Common myeloid progenitor, CD34-positive (primary cell): Measurements from ENCODE around the gene AKAP13.

Experiments
- CTCF ChIA-PET: fragments of 350-600 bp; sonication (Branson Sonifier 250); formaldehyde crosslinking; loops from one replicate; lab custom pipeline; 2021; ENCODE audit warnings: antibody characterized with exemption; lab: Charles Lee
- POLR2A ChIA-PET: fragments of 350-600 bp; sonication (Branson Sonifier 250); formaldehyde crosslinking; loops from one replicate; lab custom pipeline; 2021; ENCODE audit warnings: antibody characterized with exemption; lab: Charles Lee
- DNase-seq, 3 donors: peaks; one replicate each; pipeline versions ENCODE4 v3.0.0 to v3.0.0-alpha.2; 2013
- H3K27ac ChIP-seq, 2 experiments: 1 replicate in 1 of 2; 2 replicates in 1 of 2; pipeline ENCODE4 v1.7.0; 2013; ENCODE audit warnings: inconsistent platforms in 2 of 2, low read length in 2 of 2, mild to moderate bottlenecking in 2 of 2, low read depth in 1 of 2, moderate library complexity in 1 of 2; ENCODE audit not compliant: severe bottlenecking in 2 of 2, insufficient read depth in 1 of 2, poor library complexity in 1 of 2
- H3K27me3 ChIP-seq, 5 experiments: replicated peaks in 2 of 5; 1 replicate in 3 of 5; 2 replicates in 2 of 5; pipeline versions ENCODE4 v1.6.1 to v1.7.0; 2013; ENCODE audit warnings: low read length in 4 of 5, mild to moderate bottlenecking in 2 of 5, moderate library complexity in 2 of 5, inconsistent platforms in 1 of 5; ENCODE audit not compliant: insufficient read depth in 5 of 5, control insufficient read depth in 4 of 5
- H3K36me3 ChIP-seq, 4 experiments: 1 replicate in 2 of 4; 2 replicates in 2 of 4; pipeline versions ENCODE4 v1.6.1 to v1.7.0; 2013; ENCODE audit warnings: low read length in 3 of 4, control low read depth in 1 of 4, mild to moderate bottlenecking in 1 of 4; ENCODE audit not compliant: control insufficient read depth in 4 of 4, insufficient read depth in 4 of 4
- H3K4me1 ChIP-seq, 4 experiments: 1 replicate in 3 of 4; 2 replicates in 1 of 4; pipeline versions ENCODE4 v1.6.1 to v1.7.1; 2013; ENCODE audit warnings: low read length in 3 of 4, mild to moderate bottlenecking in 3 of 4, control low read depth in 1 of 4, inconsistent platforms in 1 of 4, moderate library complexity in 1 of 4; ENCODE audit not compliant: control insufficient read depth in 4 of 4, insufficient read depth in 4 of 4; ENCODE audit errors: control extremely low read depth in 1 of 4
- H3K4me3 ChIP-seq, 7 experiments: 1 replicate in 4 of 7; 2 replicates in 3 of 7; pipeline versions ENCODE4 v1.5.1 to v1.7.0; 2013; ENCODE audit warnings: mild to moderate bottlenecking in 7 of 7, low read length in 6 of 7, moderate library complexity in 6 of 7, inconsistent platforms in 2 of 7, low read depth in 2 of 7, control low read depth in 1 of 7; ENCODE audit not compliant: insufficient read depth in 4 of 7, control insufficient read depth in 1 of 7; ENCODE audit errors: extremely low read depth in 1 of 7
- H3K9me3 ChIP-seq, 5 experiments: 1 replicate in 4 of 5; 2 replicates in 1 of 5; pipeline versions ENCODE4 v1.6.1 to v1.7.1; 2013; ENCODE audit warnings: low read length in 4 of 5, mild to moderate bottlenecking in 2 of 5, inconsistent platforms in 1 of 5, low read depth in 1 of 5, moderate library complexity in 1 of 5; ENCODE audit not compliant: control insufficient read depth in 4 of 5, insufficient read depth in 2 of 5; ENCODE audit errors: control extremely low read depth in 1 of 5
- WGBS: methylation state at CpG from one replicate; pipeline ENCODE4 v1.1.5; 2013; ENCODE audit not compliant: insufficient coverage; 5-methylcytosine and 5-hydroxymethylcytosine counted together

AKAP13 gene

GRCh38 chr15:85741662-85742061, 361.3 kb downstream of the AKAP13 start:
- no peak overlapping the region for H3K4me3 ChIP-seq
- H3K9me3 ChIP-seq: no peaks in the 10 kb centered on the region
- no peak for DNase-seq
- H3K36me3 ChIP-seq: peaks cover 22 to 87% (median 57%) of the 10 kb centered on the region in 4 experiments
- H3K4me1 ChIP-seq: no peaks in the 10 kb centered on the region
- no peaks in the 10 kb centered on the region for H3K27me3 ChIP-seq
- POLR2A ChIA-PET: no interaction called here
- H3K27ac ChIP-seq: no peak overlapping the region
- 91% methylated on average over 6 of the region's 11 CpGs for WGBS
- CTCF ChIA-PET: interaction anchor here (1.4 kb wide), 1 partner anchor 10 kb away, joined by 6 read pairs; no protein-coding TSS in a partner anchor

- Histone ChIP-seq H3K36me3 (peaks cover 22 to 87% (median 63%) of the 10 kb centered on the region in 4 experiments), H3K27me3 (no peaks in the 10 kb centered on the region), H3K9me3 (no peaks in the 10 kb centered on the region), H3K4me3 (no peak overlapping the region), H3K4me1 (no peaks in the 10 kb centered on the region), H3K27ac (no peak overlapping the region)
- CTCF ChIA-PET: interaction anchor here (0.9 to 1.4 kb wide), 3 partner anchors 11 to 99 kb away, joined by 3 to 6 read pairs (median 5); no protein-coding TSS in a partner anchor
- no peak for DNase-seq
- 88% methylated on average over 8 of the region's 8 CpGs for WGBS
- POLR2A ChIA-PET: no interaction called here
Observed at GRCh38 chr15:85742186-85742821, 361.9 kb downstream of the AKAP13 start.

- ChIA-PET POLR2A (no interaction called here), CTCF (interaction anchor here (0.9 to 1.6 kb wide), 3 partner anchors 15 to 98 kb away, joined by 3 to 5 read pairs (median 3); no protein-coding TSS in a partner anchor)
- Histone ChIP-seq H3K36me3 (peaks cover 22 to 93% (median 71%) of the 10 kb centered on the region in 4 experiments), H3K27ac (no peak overlapping the region), H3K9me3 (no peaks in the 10 kb centered on the region), H3K27me3 (no peaks in the 10 kb centered on the region), H3K4me1 (no peaks in the 10 kb centered on the region), H3K4me3 (no peak overlapping the region)
- no peak for DNase-seq
- WGBS: 96% methylated on average over 10 of the region's 14 CpGs
Observed at GRCh38 chr15:85743392-85744055, 363.1 kb downstream of the AKAP13 start.

- WGBS: 97% methylated on average over 10 of the region's 10 CpGs
- no peaks in the 10 kb centered on the region for H3K27me3 ChIP-seq
- no peaks in the 10 kb centered on the region for H3K4me1 ChIP-seq
- CTCF ChIA-PET: interaction anchor here (1.6 kb wide), 1 partner anchor 47 kb away, joined by 3 read pairs; no protein-coding TSS in a partner anchor
- POLR2A ChIA-PET: no interaction called here
- H3K27ac ChIP-seq: no peak overlapping the region
- H3K36me3 ChIP-seq: peaks cover 22 to 93% (median 73%) of the 10 kb centered on the region in 4 experiments
- H3K9me3 ChIP-seq: no peaks in the 10 kb centered on the region
- no peak overlapping the region for H3K4me3 ChIP-seq
- no peak for DNase-seq
Observed at GRCh38 chr15:85744579-85744978, 364.2 kb downstream of the AKAP13 start.

- Histone ChIP-seq H3K36me3 (peaks cover 22 to 90% (median 70%) of the 10 kb centered on the region in 4 experiments), H3K27me3 (no peaks in the 10 kb centered on the region), H3K27ac (no peak overlapping the region), H3K4me3 (no peak overlapping the region), H3K4me1 (no peaks in the 10 kb centered on the region), H3K9me3 (no peaks in the 10 kb centered on the region)
- 93% methylated on average over 2 of the region's 12 CpGs for WGBS
- no peak for DNase-seq
- ChIA-PET POLR2A (no interaction called here), CTCF (interaction anchor here (1.6 kb wide), 1 partner anchor 47 kb away, joined by 3 read pairs; no protein-coding TSS in a partner anchor)
Observed at GRCh38 chr15:85745023-85745422, 364.6 kb downstream of the AKAP13 start.

GRCh38 chr15:85745525-85746150, 365.2 kb downstream of the AKAP13 start:
- CTCF ChIA-PET: interaction anchor here (0.5 kb wide), 1 partner anchor 16 kb away, joined by 3 read pairs; no protein-coding TSS in a partner anchor
- Histone ChIP-seq H3K27ac (no peak overlapping the region), H3K36me3 (peaks cover 18 to 84% (median 65%) of the 10 kb centered on the region in 4 experiments), H3K27me3 (no peaks in the 10 kb centered on the region), H3K4me3 (no peak overlapping the region), H3K4me1 (no peaks in the 10 kb centered on the region), H3K9me3 (no peaks in the 10 kb centered on the region)
- WGBS: 95% methylated on average over 12 of the region's 14 CpGs
- POLR2A ChIA-PET: no interaction called here
- DNase-seq: no peak
